Activated CD4-positive, alpha-beta T cell treated with anti-CD3 and anti-CD28 coated beads for 24 hours (primary cell): ENCODE data around the gene RPLP2.

ENCODE experiments used
- DNase-seq, 2 donors: peaks; one replicate each; pipeline ENCODE4 v3.0.0-alpha.2; 2020; ENCODE audit warnings: low read depth in 2 of 2

Gene RPLP2

DNA sequence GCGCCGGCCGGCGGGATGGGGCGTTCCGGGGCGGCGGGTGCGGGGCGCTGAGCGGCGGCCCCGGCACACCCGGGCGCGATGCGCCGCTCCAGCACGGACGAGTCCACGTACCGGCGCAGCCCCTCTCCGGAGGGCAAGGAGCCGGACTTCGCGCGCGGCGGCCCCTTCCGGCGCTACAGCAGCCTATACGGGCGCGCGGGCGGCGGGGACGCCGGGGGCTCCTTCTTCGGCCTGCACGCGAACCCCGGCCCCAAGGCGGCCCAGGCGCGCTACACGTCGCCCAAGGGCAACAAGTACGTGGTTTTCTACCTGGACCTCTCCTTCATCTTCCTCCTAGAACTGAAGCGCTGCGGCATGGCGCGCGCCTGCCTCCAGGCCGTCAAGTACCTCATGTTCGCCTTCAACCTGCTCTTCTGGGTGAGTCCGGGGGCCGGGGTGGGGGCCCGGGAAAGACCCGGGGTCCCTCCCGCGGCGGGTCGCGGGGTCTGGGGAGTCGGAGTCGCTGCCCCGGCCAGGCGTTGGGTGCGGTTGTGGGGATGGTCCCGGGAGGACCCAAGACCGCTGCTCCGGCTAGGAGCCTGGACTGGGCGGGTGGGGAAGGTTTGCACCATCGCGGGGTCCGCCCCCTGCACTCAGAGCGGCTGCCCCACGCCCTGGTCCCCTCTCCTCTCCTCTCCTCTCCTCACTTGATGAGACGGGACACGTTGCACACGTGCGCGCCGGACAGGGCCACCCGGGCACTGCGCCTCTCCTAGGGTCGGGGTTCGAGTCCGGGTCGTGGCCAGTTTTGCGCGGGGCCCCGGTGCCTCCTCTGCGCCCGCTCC lies 40.4 kb downstream of the RPLP2 start:
- DNase-seq: no peak

DNA sequence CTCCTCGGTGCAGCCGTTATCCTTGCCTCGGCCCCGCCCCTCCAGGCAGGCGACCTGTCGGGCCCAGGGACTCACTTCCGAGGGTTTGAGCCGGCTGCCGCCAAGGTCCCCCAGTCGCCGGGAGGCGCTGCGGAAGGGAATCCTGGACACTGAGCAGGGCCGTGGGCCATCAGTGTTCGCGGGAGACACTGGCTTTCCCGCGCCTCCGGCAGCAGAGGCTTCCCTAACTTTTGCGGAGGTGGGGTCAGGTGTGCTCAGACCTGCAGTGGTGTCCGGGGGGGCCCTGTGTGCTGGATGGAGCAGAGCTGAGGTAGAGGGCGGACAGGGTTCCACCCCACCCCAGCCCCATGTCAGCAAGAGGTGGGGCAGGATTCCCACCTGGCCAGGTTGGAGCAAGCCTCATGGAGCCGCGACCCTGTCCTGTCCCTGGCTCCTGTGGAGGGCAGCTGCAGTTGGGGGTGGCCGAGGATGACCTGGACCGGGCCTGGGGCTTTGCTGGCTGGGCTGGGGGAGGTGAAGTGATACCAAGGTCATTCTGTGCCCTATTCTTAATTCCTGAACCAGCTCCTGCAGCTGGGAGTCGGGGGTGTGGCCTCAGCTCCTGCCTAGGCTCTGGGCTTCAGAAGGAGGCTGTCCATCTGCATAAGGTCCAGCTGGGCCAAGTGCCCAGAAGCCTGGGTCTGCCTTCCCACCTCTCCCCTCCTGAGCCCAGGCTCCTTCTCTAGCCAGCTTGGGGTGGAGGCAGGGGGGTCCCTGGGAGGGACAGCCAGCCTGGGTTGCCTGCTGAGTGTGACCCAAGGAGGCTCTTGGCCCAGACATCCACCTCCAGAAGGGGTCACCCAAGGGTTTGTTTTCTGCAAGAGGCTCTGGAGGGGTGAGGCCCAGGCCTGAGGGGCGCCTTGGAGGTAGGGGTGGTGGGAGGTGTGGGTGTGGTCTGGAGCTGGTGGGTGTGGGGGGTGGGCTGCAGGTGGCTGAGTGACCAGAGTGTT lies 41.3 kb downstream of the RPLP2 start:
- DNase-seq: no peak

DNA sequence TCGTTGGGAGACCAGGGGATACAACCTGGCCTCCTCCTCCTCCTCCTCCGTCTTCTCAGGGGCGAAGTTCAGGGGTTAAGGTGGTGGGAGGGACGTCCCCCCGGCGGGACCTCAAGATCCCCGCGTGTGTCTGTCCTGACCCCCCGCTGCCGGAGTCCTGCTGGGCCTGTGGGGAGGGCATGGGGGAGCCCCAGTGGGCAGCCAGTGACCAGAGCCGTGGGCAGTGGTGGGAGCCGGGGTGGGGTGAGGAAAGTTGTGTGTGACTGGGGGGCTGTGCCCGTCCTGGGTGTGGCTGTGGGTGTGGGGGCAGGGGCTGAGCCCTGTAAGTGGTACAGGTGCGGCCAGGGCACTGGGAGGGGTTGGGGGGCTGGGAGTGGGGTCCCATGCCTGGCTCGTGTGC lies 43.0 kb downstream of the RPLP2 start:
- DNase-seq: no peak

DNA sequence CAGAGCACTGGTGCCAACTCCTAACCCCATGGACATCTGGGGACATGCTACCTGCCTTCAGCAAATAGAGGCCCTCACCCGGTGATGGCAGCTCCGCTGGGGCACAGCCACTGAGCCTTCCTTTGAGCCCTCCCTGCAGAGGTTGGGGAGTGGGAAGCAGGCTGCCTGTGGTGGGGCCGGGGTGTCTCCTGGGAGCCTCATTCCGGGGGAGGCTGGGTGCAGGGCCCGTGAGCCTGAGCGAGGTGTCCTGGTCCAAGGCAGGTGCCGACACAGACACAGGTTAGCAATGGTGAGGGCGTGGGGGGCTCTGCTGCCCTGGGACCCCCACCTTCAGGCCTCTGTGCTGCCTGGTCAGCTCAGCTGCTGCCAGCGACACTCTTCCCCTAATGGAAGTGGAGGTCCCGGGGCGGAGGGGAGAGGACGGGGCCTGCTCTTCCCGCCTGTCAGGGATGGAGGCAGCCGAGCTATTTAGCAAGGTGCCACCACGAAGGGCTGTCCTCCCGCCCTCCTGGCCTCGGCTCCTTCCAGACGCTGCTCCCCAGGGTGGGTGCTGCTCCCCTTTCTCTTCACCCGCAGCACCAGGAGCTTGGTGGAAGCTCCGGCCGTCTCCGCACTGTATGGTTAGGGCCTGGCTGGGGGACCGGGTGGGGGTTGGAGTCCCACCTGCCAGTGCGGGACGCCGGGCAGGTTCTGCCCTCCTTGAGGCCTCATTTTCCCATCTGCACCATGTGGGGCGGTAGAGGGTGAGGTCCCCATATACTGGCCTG lies 44.1 kb downstream of the RPLP2 start:
- no peak for DNase-seq

DNA sequence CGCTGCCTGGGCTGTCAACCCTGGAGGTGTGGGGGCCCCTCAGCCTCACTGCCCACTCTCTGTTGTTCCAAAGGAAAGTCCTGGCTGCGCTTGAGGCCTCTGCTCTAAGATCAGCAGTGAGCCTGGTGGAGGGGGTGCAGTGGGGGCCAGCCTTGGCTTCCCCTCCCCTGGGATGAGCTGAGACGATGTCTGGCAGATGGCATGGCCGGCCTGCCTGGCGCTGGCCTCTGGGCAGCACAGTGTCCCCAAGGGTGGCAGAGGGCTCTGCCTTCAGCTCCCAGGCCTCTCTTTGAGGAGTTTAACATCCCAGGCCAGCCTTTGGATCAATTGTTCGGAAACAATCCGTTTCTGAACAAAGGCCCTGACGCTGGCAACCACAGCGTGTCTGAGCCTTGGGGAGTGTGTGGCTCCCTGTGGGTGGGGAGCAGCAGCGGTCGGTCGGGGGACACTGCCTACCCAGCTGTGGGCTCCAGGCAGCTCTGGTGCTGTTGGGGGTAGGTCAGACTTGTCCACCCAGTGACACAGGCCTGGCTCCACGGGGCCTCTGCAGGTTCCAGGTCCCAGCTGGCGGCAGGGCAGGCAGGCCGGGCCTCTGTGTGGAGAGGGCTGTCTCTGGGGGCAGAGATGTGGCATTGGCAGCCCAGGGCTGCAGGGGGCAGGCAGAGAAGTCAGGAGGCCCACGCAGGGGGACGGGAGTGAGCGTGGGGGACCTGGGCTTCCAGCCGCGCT lies 45.0 kb downstream of the RPLP2 start:
- no peak for DNase-seq

DNA sequence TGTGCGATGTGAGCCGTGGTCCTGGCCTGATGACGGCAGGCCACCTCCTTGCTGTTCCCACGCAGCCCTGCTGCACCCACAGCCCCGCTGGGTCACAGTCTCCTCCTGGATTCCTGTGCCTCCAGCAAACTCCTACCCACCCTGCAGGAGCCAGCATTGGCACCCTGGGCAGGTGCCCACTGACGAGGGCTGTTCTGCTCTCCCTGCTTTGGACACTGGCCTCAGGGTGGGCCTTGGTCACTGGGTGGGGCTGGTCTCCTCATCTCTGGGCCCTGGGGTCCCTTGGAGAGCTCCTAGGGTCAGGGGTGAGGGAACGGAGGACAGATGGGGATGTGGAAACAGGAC lies 45.5 kb downstream of the RPLP2 start:
- DNase-seq: no peak

DNA sequence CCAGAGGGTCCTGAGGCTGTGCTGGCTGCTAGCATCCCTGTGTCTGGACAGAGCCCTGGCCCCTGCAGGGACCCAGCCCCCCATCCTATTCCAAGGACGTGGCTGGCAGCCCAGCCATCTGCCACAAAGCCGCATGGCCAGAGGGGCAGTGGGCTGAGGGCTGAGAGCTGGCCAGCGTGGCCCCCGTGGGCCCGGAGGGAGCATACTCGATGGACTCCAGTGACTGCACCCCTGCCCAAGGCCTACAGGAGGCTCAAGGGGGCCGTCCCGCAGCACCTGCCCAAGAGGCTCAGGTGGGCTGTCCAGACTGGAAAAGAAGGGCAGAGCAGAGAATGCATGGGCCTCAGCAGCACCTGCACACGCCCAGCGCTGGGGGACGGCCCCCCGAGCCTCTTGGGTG lies 46.0 kb downstream of the RPLP2 start:
- DNase-seq: no peak

DNA sequence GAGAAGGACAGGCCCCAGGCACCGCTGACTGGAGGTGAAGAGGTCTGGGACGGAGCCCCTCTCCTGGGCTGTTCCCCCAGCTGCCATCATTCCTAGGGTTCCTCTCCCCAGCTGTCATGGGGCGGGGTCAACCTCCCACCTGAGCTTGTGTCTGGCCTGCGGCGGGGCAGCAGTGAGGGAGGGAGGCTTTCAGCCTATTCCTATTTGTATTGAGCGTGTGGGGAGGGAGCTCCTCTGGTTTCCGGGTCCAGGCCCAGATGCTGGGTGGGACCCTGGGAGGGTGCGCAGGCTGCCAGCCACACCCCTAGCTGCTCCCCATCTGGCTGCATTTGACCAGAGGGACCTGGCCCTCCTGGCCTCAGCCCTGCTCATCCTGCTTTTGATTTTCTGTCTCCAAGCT lies 46.6 kb downstream of the RPLP2 start:
- DNase-seq: no peak

DNA sequence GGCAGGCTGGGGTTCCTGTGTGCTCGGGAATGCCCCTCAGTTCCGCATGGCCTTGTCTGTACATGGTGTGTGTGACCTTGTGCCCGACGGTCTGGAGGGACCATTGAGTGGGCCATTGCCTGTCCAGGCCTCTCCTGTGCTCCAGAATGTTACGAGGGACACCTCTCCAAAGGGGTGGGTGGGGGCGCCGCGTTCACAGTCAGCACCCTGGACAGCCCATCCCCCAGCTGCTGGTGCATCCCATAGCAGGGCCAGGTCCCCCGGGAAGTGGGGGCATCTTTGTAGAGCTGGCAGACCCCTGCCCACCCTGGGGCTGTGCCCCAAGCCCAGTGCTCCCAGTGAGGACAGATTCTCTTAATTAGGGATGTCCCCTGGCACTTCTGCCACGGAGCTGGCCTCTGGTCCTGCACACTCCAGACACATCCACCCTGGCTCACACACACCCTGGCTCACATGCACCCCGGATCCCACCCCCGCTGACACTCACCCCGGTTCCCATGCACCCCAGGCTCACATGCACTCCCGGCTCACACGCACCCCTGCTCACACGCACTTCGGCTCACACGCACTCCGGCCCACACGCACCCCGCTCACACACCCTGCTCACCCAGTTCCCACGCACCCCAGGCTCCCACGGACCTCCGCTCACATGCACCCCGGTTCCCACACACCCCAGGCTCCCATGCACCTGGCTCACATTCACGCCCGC lies 48.4 kb downstream of the RPLP2 start:
- DNase-seq: no peak

DNA sequence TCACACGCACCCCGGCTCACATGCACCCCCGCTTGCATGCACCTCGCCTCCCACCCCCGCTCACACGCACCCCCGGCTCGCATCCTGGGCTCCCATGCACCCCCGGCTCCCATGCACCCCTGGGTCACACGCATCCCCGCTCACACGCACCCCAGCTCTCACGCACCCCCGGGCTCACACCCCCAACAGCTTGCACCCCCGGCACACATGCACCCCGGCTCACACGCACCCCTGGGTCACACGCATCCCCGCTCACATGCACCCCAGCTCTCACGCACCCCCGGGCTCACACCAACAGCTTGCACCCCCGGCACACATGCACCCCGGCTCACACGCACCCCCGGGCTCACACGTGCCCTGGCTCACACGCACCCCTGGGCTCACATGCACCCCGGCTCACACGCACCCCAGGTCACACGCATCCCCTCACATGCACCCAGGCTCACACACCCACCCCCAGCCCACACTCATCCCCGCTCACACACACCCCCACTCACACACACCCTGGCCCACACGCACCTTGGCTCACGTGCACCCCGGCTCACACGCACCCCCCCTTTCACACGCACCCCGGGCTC lies 49.1 kb downstream of the RPLP2 start:
- DNase-seq: no peak

DNA sequence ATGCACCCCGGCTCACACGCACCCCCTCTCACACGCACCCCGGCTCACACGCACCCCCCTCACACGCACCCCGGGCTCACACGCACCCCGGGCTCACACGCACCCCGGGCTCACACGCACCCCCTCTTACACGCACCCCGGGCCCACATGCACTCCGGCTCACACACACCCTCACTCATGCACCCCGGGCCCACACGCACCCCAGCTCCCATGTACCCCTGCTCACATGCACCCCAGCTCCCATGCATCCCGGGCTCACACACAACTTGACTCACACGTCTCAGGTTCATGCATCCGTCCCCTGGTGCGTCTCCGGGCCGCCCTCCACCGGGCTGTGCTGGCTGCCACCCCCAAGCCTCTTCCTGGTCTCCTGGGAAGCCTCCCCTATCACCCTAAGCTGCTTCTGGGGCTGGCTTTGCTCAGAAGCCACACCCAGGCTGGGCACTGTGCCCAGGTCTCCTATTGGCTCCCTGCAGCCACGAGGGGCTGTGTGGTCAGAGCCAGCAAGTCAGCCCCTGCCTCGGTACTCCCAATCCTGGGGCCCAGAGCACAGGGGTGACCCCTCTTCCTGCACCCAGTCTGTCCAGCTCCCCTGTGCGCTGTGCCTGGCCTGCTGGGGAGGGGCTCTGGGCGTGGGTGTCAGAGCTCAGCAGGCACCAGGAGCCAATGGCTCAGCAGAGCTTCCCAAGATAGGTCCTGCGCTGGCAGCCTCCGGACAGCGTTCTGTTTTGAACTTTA lies 49.8 kb downstream of the RPLP2 start:
- no peak for DNase-seq

DNA sequence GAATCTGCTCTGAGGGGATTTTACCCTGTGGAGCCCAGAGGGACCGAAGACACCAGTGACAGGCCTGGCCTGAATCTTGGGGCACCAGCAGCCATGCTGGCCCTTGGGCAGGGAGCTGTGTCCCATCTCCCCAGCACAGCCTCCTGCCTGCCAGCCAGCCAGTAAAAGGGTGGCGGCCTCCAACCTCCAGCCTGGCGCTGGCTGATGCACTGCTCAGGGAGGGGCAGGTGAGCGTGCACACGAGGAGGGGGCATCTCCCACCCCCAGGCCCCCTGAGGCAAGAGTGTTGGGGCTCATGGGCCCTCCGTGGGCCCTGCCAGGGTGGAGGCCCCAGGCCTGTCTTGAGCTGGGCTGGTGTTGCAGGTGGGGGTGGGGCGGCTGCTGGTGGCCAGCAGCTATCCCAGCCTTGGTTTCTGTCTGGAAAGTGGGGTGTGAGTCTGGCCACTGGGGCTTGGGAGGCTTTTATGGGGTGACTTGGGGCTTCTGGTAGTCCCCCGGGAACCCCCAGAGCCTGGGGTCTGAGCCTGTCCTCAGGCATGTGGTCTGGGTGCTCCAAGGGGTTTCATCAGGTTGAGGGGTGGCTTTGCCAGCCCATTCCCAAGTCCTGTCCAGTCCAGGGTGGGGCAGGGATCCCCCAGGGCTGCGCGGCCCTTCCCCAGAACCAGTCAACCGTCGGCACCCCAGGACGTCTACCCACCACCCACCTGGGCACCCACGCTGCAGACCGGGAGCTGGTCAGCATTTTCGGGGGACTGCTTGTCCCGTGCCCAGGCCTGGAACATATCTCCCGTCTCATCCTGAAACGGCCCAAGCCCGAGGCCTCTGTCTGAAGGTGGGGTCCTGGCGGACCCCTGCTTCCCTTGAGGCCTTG lies 50.7 kb downstream of the RPLP2 start:
- DNase-seq: no peak

DNA sequence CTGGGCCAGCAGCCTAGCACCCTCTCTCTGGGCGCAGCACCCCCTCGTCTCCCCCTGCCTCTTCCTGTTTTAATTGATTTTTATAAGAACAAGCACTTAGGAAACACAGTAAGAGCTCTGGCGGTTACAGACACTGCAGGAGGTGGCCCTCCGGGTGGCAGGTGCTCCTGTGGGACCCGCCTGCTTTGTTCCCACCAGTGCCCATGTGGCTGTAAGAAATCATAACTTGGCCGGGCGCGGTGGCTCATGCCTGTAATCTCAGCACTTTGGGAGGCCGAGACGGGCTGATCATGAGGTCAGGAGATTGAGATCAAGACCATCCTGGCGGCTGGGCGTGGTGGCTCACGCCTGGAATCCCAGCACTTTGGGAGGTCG lies 51.3 kb downstream of the RPLP2 start:
- no peak for DNase-seq

DNA sequence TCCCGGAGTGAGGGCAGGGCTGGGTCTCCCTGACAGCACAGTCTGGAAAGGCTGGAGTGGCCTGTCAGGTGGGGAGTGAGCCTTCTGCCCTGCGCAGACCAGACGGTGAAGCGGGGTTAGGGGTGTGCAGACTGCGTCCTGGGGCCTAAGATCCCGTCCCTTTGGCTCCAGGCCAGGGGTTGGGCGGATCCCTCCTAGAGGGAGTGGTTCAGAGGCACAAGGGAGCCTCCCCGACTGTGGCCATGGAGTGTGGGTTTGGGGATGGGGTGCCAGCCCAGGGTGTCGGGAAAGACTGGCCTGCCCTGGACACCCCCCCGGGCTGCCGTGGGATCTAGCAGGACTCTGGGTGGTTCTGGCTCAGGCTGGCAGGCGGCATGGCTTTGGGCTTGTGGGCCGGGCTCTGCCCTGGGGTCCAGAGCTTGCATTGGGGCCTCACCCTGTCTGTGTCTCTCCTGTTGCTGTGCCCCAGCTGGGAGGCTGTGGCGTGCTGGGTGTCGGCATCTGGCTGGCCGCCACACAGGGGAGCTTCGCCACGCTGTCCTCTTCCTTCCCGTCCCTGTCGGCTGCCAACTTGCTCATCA lies 52.4 kb downstream of the RPLP2 start:
- no peak for DNase-seq
